Mesodermal cell (in vitro differentiated cells): ENCODE measurements around the gene POLE.

Experiments used
- H3K27ac ChIP-seq: 2 replicates; pipeline ENCODE4 v1.7.0; 2013; ENCODE audit warnings: mild to moderate bottlenecking, low read depth, low read length, moderate library complexity; ENCODE audit not compliant: severe bottlenecking
- H3K36me3 ChIP-seq: 2 replicates; pipeline ENCODE4 v1.7.1; 2013; ENCODE audit warnings: mild to moderate bottlenecking, low read length, moderate library complexity; ENCODE audit not compliant: control insufficient read depth, insufficient read depth
- H3K4me1 ChIP-seq: one replicate; pipeline ENCODE4 v1.7.1; 2013; ENCODE audit warnings: mild to moderate bottlenecking, low read length; ENCODE audit not compliant: insufficient read depth, control insufficient read depth, poor library complexity, severe bottlenecking
- H3K4me3 ChIP-seq: 2 replicates; pipeline ENCODE4 v1.7.0; 2013; ENCODE audit warnings: low read length, control low read depth, mild to moderate bottlenecking; ENCODE audit not compliant: insufficient read depth, poor library complexity, severe bottlenecking; ENCODE audit errors: extremely low read depth
- H3K9me3 ChIP-seq: 2 replicates; pipeline ENCODE4 v1.7.1; 2013; ENCODE audit warnings: mild to moderate bottlenecking, low read length, moderate library complexity; ENCODE audit not compliant: control insufficient read depth
- WGBS, 2 experiments: methylation state at CpG; one replicate each; pipeline ENCODE4 v1.1.5; 2013; ENCODE audit warnings: missing lambda C conversion rate in 2 of 2; ENCODE audit not compliant: insufficient coverage in 2 of 2; 5-methylcytosine and 5-hydroxymethylcytosine counted together

Gene POLE

GRCh38 chr12:132726386-132726785 lies 39.2 kb upstream of the POLE start:
- Histone ChIP-seq H3K27ac (no peak overlapping the region), H3K4me1 (no peaks in the 10 kb centered on the region), H3K4me3 (no peak overlapping the region), H3K36me3 (peaks cover 93% of the 10 kb centered on the region), H3K9me3 (no peaks in the 10 kb centered on the region)
- WGBS, 2 experiments = 96 to 100% methylated on average over 10 of the region's 12 CpGs

- no peak overlapping the region for H3K4me3 ChIP-seq
- 94 to 96% methylated on average over 30 of the region's 30 CpGs for WGBS, 2 experiments
- H3K4me1 ChIP-seq = no peaks in the 10 kb centered on the region
- H3K36me3 ChIP-seq = peaks cover 91% of the 10 kb centered on the region
- no peaks in the 10 kb centered on the region for H3K9me3 ChIP-seq
- H3K27ac ChIP-seq = no peak overlapping the region
Measured at GRCh38 chr12:132724506-132725241, 37.5 kb upstream of the POLE start.

- Histone ChIP-seq H3K4me1 (no peaks in the 10 kb centered on the region), H3K36me3 (peaks cover 96% of the 10 kb centered on the region), H3K9me3 (no peaks in the 10 kb centered on the region), H3K27ac (peak overlapping the region; percentile 24), H3K4me3 (no peak overlapping the region)
- WGBS, 2 experiments = 100% methylated on average over 1 of the region's 2 CpGs
Measured at GRCh38 chr12:132723764-132724140, 36.6 kb upstream of the POLE start.

- 95 to 96% methylated on average over 23 to 30 of the region's 30 CpGs for WGBS, 2 experiments
- no peak overlapping the region for H3K4me3 ChIP-seq
- H3K27ac ChIP-seq = peak overlapping the region; percentile 24
- H3K4me1 ChIP-seq = no peaks in the 10 kb centered on the region
- peaks cover 93% of the 10 kb centered on the region for H3K36me3 ChIP-seq
- H3K9me3 ChIP-seq = no peaks in the 10 kb centered on the region
Measured at GRCh38 chr12:132723015-132723763, 36.0 kb upstream of the POLE start.

- H3K4me3 ChIP-seq = no peak overlapping the region
- no peak overlapping the region for H3K27ac ChIP-seq
- WGBS, 2 experiments = 95 to 99% methylated on average over 20 to 24 of the region's 25 CpGs
- no peaks in the 10 kb centered on the region for H3K9me3 ChIP-seq
- H3K36me3 ChIP-seq = peaks cover 90% of the 10 kb centered on the region
- no peaks in the 10 kb centered on the region for H3K4me1 ChIP-seq
Measured at GRCh38 chr12:132720606-132721345, 33.6 kb upstream of the POLE start.

- Histone ChIP-seq H3K4me1 (no peaks in the 10 kb centered on the region), H3K27ac (no peak overlapping the region), H3K36me3 (peaks cover 87% of the 10 kb centered on the region), H3K9me3 (no peaks in the 10 kb centered on the region), H3K4me3 (no peak overlapping the region)
- WGBS, 2 experiments = 93 to 95% methylated on average over 12 of the region's 12 CpGs
Measured at GRCh38 chr12:132719954-132720324, 32.8 kb upstream of the POLE start.

GRCh38 chr12:132719141-132719953 lies 32.2 kb upstream of the POLE start:
- H3K27ac ChIP-seq = no peak overlapping the region
- H3K4me3 ChIP-seq = no peak overlapping the region
- peaks cover 87% of the 10 kb centered on the region for H3K36me3 ChIP-seq
- WGBS, 2 experiments = 94 to 95% methylated on average over 30 to 31 of the region's 31 CpGs
- H3K4me1 ChIP-seq = no peaks in the 10 kb centered on the region
- no peaks in the 10 kb centered on the region for H3K9me3 ChIP-seq

- H3K9me3 ChIP-seq = no peaks in the 10 kb centered on the region
- H3K4me1 ChIP-seq = no peaks in the 10 kb centered on the region
- H3K36me3 ChIP-seq = peaks cover 86% of the 10 kb centered on the region
- H3K4me3 ChIP-seq = no peak overlapping the region
- H3K27ac ChIP-seq = no peak overlapping the region
- WGBS, 2 experiments = 94 to 97% methylated on average over 19 to 20 of the region's 21 CpGs
Measured at GRCh38 chr12:132718644-132719043, 31.5 kb upstream of the POLE start.

GRCh38 chr12:132717531-132718387 lies 30.6 kb upstream of the POLE start:
- H3K27ac ChIP-seq = no peak overlapping the region
- H3K9me3 ChIP-seq = no peaks in the 10 kb centered on the region
- H3K4me3 ChIP-seq = no peak overlapping the region
- H3K36me3 ChIP-seq = peaks cover 79% of the 10 kb centered on the region
- H3K4me1 ChIP-seq = no peaks in the 10 kb centered on the region
- WGBS, 2 experiments = 96 to 97% methylated on average over 54 to 60 of the region's 61 CpGs
